AG09309 (cell line): ENCODE data around the gene SEZ6L.

Experiments
- DNase-seq: peaks from one replicate; pipeline ENCODE4 v3.0.0-alpha.2; 2010; ENCODE audit warnings: low read depth
- H3K4me3 ChIP-seq: 2 replicates; pipeline ENCODE4 v1.5.1; 2011; ENCODE audit warnings: mild to moderate bottlenecking, low read depth, low read length, moderate library complexity; ENCODE audit not compliant: control insufficient read depth
- CTCF ChIP-seq: IDR thresholded peaks from 2 replicates; pipeline ENCODE4 v1.5.1; 2011; ENCODE audit warnings: mild to moderate bottlenecking, low read depth, low read length, inconsistent platforms; ENCODE audit not compliant: insufficient read depth, control insufficient read depth; ENCODE audit errors: missing control alignments

Gene SEZ6L

GRCh38 chr22:26348810-26349526 is 179.7 kb downstream of the SEZ6L start:
- DNase-seq = no peak
- no peak for TF ChIP-seq CTCF
- H3K4me3 ChIP-seq = no peak overlapping the region

DNA sequence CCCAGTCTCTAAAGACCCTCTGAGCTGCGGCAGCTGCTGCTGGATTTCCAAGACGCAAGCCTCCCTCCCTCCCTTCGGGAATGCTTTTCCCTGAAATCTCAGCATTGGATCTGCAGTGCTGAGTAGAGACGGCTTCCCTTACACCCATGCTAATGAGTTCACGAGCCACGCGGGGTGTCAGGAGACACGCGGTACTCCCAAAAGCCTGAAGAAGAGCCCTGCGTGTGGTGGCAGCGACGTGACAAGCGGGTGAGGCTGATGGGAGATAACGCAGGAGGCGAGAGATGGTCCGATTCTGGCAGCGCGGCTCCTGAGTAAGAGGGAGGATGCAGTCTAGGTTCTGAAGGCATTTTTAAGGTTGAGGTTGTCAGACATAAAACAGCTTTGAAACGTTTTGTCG is 185.4 kb downstream of the SEZ6L start:
- no peak overlapping the region for H3K4me3 ChIP-seq
- no peak for DNase-seq
- no peak for TF ChIP-seq CTCF

DNA sequence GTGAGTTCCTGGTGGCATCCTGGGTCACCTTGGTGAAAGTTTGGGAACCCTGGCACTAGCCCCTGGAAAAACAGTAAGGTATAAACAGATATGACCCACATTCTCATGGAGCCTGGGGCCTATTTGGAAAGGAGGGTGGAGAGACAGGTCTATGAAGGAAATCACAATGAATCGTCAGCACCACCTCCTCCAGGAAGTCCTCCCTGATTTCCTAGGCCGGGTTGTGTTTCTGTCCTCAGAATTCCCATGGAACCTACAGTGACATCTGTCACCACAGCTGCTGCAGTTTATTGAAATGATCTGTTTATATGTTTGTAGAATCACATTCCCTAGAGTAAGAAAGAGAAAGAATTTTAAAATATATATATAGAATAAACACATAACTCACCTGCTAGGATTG is 188.0 kb downstream of the SEZ6L start:
- no peak for TF ChIP-seq CTCF
- no peak for DNase-seq
- H3K4me3 ChIP-seq = no peak overlapping the region

DNA sequence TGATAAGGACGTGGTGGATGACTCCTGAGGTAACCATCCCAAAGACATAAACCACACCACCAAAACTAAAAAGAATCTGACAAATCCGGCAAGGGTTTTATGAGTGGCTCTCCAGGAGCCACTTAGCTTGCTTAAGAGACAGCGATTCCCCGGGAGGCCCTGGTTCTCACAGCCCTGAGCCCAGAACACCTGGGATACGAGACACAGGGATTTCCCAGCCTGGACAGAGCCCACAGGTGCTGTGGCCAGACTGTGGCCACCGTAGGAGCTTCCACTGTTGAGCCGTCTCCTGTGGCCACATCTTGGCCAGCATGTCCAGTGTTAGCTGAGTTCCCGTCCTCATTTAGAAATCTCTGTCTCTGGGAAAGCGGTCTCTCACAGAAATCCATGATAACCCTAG is 188.6 kb downstream of the SEZ6L start:
- no peak for TF ChIP-seq CTCF
- DNase-seq = no peak
- no peak overlapping the region for H3K4me3 ChIP-seq

DNA sequence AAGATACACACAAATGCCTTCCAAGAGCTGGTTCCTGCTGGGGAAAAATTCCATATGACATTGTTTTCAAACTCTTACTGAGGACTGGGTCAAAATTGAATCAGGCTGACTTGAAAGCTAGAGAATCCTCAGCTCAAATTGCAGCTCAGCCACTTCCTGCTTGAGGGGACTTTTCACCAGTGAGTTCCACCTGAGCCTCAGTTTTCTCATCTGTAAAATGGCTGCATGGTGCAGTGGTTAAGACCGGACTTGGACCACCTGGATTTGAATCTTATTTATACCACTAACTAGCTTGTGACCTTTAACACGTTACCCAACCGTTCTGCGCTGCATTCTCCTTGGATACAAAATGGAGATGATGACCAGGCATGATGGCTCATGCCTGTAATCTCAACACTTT is 189.9 kb downstream of the SEZ6L start:
- no peak for TF ChIP-seq CTCF
- no peak for DNase-seq
- no peak overlapping the region for H3K4me3 ChIP-seq

GRCh38 chr22:26360169-26360885 is 191.1 kb downstream of the SEZ6L start:
- no peak for DNase-seq
- H3K4me3 ChIP-seq = no peak overlapping the region
- peak; percentile 80 for TF ChIP-seq CTCF

DNA sequence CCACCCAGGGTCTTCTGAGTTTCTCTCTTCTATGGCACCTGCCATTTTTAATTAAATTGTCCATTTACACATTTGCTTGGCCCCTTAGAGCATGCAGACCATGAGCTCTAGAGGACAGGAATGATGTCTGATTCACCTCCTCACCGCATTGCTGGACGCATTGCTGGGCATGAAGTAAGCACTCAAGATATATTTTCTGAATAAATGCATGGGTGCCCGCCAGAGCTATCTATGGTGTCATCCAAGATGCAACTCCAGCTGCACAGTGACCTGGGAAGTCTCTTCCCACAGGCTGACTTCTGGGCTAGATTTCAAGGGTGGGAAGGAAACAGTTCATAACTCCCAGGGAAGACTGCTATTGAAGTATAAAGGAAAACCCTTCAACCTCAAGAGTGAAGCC is 193.2 kb downstream of the SEZ6L start:
- no peak overlapping the region for H3K4me3 ChIP-seq
- no peak for DNase-seq
- TF ChIP-seq CTCF = no peak
